ENCODE measurements around the gene PPY. TPM values are rescaled to one million over a fixed set of nuclear protein-coding genes. Genes with fewer than 3 reads are reported as not detected.
"Not testable (repeated sequence)": the region's sequence is repeated elsewhere in the genome, so short reads cannot be mapped to it uniquely, and the experiment has no call there.

The PPY gene
- total RNA-seq, 1 donor: not detected

DNA sequence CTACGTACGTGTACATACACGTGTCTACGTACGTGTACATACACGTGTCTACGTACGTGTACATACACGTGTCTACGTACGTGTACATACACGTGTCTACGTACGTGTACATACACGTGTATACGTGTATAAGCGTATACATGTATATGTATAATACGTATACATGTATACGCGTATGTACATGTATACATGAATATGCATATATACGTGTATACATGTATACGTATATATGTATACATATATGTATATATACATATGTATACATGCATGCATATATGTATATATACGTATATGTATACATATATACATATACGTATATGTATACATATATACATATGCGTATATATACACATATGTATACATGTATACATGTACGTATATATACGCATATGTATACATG is 33.6 kb upstream of the PPY start:
- no peak for DNase-seq (ENCODE audit: low read depth)
- H3K4me3 ChIP-seq (ENCODE audit: low read depth, low read length): no peak overlapping the region
- TF ChIP-seq, protein P1, sequence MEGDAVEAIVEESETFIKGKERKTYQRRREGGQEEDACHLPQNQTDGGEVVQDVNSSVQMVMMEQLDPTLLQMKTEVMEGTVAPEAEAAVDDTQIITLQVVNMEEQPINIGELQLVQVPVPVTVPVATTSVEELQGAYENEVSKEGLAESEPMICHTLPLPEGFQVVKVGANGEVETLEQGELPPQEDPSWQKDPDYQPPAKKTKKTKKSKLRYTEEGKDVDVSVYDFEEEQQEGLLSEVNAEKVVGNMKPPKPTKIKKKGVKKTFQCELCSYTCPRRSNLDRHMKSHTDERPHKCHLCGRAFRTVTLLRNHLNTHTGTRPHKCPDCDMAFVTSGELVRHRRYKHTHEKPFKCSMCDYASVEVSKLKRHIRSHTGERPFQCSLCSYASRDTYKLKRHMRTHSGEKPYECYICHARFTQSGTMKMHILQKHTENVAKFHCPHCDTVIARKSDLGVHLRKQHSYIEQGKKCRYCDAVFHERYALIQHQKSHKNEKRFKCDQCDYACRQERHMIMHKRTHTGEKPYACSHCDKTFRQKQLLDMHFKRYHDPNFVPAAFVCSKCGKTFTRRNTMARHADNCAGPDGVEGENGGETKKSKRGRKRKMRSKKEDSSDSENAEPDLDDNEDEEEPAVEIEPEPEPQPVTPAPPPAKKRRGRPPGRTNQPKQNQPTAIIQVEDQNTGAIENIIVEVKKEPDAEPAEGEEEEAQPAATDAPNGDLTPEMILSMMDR (IDR thresholded peaks at IDR 0.05; ENCODE audit: insufficient read depth, low read length): no peak

GRCh38 chr17:43974382-43975266 is 32.3 kb upstream of the PPY start:
- H3K4me3 ChIP-seq (ENCODE audit: low read depth, low read length): no peak overlapping the region
- no peak for DNase-seq (ENCODE audit: low read depth)
- TF ChIP-seq, protein P1 (IDR thresholded peaks at IDR 0.05; ENCODE audit: insufficient read depth, low read length): no peak

GRCh38 chr17:43972444-43973212 is 30.4 kb upstream of the PPY start:
- H3K4me3 ChIP-seq (ENCODE audit: low read depth, low read length); DNase-seq (ENCODE audit: low read depth): not testable (repeated sequence)

DNA sequence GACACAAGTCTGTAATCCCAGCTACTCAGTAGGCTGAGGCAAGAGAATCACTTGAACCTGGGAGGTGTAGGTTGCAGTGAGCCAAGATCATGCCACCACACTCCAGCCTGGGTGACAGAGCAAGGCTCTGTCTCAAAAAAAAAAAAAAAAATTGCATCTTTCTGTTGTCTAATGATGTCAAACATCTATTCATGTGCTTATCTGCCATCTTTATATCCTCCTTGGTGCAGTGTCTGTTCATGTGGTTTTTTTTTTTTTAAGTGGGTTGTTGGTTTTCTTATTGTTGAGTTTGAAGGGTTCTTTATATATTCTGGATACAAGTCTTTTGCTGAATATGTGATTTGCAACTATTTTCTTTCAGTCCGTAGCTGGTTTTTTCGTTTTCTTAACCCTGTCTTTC is 29.2 kb upstream of the PPY start:
- H3K4me3 ChIP-seq (ENCODE audit: low read depth, low read length); DNase-seq (ENCODE audit: low read depth): not testable (repeated sequence)

- TF ChIP-seq, protein P1 (IDR thresholded peaks at IDR 0.05; ENCODE audit: insufficient read depth, low read length): no peak
- DNase-seq (ENCODE audit: low read depth): no peak
- no peak overlapping the region for H3K4me3 ChIP-seq (ENCODE audit: low read depth, low read length)
Measured at GRCh38 chr17:43970366-43970765, 28.1 kb upstream of the PPY start.

DNA sequence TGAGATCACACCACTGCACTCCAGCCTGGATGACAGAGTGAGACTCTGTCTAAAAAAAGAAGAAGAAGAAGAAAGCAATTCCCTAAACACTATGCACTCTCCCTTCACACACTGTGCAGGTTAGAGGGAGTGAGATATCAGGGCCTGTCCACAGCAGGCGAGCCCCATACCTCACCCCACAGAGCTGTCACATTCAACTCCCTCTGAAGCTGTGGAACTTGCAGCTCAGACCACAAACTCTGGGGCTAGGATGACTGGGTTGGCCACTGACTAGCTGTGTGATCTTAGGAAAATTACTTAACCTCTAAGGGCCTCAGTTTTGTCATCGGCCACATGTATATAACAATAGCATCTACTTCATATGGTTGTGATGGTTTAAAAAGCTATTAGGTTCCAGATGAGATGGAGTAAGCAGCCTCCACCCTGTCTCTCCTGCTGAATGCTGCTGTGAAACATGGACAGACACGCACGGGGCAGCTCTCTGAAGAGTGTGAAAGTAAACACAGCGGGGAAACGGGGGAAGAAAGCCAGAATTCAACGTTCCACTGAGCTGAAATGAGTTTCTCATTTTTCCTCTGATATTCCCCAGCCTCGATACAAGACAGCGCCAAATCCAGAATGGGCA is 25.1 kb upstream of the PPY start:
- H3K4me3 ChIP-seq (ENCODE audit: low read depth, low read length): no peak overlapping the region
- TF ChIP-seq, protein P1 (IDR thresholded peaks at IDR 0.05; ENCODE audit: insufficient read depth, low read length): no peak
- DNase-seq (ENCODE audit: low read depth): no peak

- no peak for DNase-seq (ENCODE audit: low read depth)
- TF ChIP-seq, protein P1 (IDR thresholded peaks at IDR 0.05; ENCODE audit: insufficient read depth, low read length): no peak
Measured at GRCh38 chr17:43966276-43966675, 24.0 kb upstream of the PPY start.

More at GRCh38 chr17:43966276-43966675, 24.0 kb upstream of the PPY start:
- H3K4me3 ChIP-seq (ENCODE audit: low read depth, low read length): no peak overlapping the region

Measured in fibroblast of the aortic adventitia (primary cell).